HG02970 (cell line): ENCODE data around the gene AGBL5.
"Not testable (repeated sequence)": the region's sequence is repeated elsewhere in the genome, so short reads cannot be mapped to it uniquely, and the experiment has no call there.

Experiments
- ATAC-seq: cut with Tn5 transposase; IDR thresholded peaks from one replicate; pipeline ENCODE4 v1.9.1; 2021; ENCODE audit warnings: mild to moderate bottlenecking, moderate library complexity, moderate number of reproducible peaks; ENCODE audit not compliant: unreplicated experiment, low FRiP score

The AGBL5 gene

GRCh38 chr2:27051902-27052645 is 606 bp downstream of the AGBL5 start:
- ATAC-seq: no peak

GRCh38 chr2:27053321-27053720 is 1.9 kb downstream of the AGBL5 start:
- no peak for ATAC-seq

- no peak for ATAC-seq
Observed at GRCh38 chr2:27053776-27054175, 2.3 kb downstream of the AGBL5 start.

GRCh38 chr2:27054721-27055120 is 3.3 kb downstream of the AGBL5 start:
- no peak for ATAC-seq

GRCh38 chr2:27057184-27057583 is 5.7 kb downstream of the AGBL5 start:
- ATAC-seq: no peak

- no peak for ATAC-seq
Observed at GRCh38 chr2:27058210-27058609, 6.7 kb downstream of the AGBL5 start.

- no peak for ATAC-seq
Observed at GRCh38 chr2:27059141-27059820, 7.8 kb downstream of the AGBL5 start.

- no peak for ATAC-seq
Observed at GRCh38 chr2:27060323-27060722, 8.9 kb downstream of the AGBL5 start.

- ATAC-seq: no peak
Observed at GRCh38 chr2:27065128-27065527, 13.7 kb downstream of the AGBL5 start.

GRCh38 chr2:27067385-27067784 is 15.9 kb downstream of the AGBL5 start:
- no peak for ATAC-seq

GRCh38 chr2:27069436-27069835 is 18.0 kb downstream of the AGBL5 start:
- ATAC-seq: no peak

- no peak for ATAC-seq
Observed at GRCh38 chr2:27069961-27070618, 18.6 kb downstream of the AGBL5 start.

GRCh38 chr2:27070653-27071276 is 19.3 kb downstream of the AGBL5 start:
- no peak for ATAC-seq

- peak; percentile 91 for ATAC-seq
Observed at GRCh38 chr2:27071277-27071989, 20.0 kb downstream of the AGBL5 start, which contains the start of gene OST4. OST4 (minus strand) TSS chr2:27071654.

- no peak for ATAC-seq
Observed at GRCh38 chr2:27071990-27072830, 20.7 kb downstream of the AGBL5 start.

GRCh38 chr2:27072920-27073319 is 21.5 kb downstream of the AGBL5 start:
- ATAC-seq: no peak

GRCh38 chr2:27073782-27074181 is 22.3 kb downstream of the AGBL5 start:
- no peak for ATAC-seq

GRCh38 chr2:27074738-27075565 is 23.5 kb downstream of the AGBL5 start:
- no peak for ATAC-seq

- ATAC-seq: not testable (repeated sequence)
Observed at GRCh38 chr2:27075566-27075871, 24.1 kb downstream of the AGBL5 start.
